Heart right ventricle (tissue), 16 donors: ENCODE measurements around the gene RNF19B. TPM values are rescaled to one million over a fixed set of nuclear protein-coding genes. Genes with fewer than 3 reads are reported as not detected.

Experiments used
- ATAC-seq, 8 donors: fragments of 200-7000 bp; cut with Tn5 transposase; one replicate each; pipeline ENCODE4 v1.9.1; 2020; ENCODE audit warnings: mild to moderate bottlenecking in 8 of 8, moderate library complexity in 8 of 8, moderate number of reproducible peaks in 1 of 8
- DNase-seq, 2 donors: peaks; one replicate each; pipeline ENCODE4 v3.0.0-alpha.2; 2020
- H3K27ac ChIP-seq, 10 donors: fragments of 200-600 bp; sonication (generic) in 2 of 10; one replicate each; pipeline versions ENCODE4 v1.5.0 to v1.8.0; 2020 to 2022; ENCODE audit warnings: mild to moderate bottlenecking in 3 of 10
- H3K27me3 ChIP-seq, 7 donors: fragments of 200-600 bp; one replicate each; pipeline ENCODE4 v1.8.0; 2021 to 2022; ENCODE audit warnings: mild to moderate bottlenecking in 2 of 7
- H3K36me3 ChIP-seq, 9 donors: fragments of 200-600 bp; sonication (generic) in 1 of 9; one replicate each; pipeline versions ENCODE4 v1.5.0 to v1.8.0; 2020 to 2022; ENCODE audit warnings: mild to moderate bottlenecking in 2 of 9
- H3K4me1 ChIP-seq, 9 donors: fragments of 200-600 bp; sonication (generic) in 1 of 9; one replicate each; pipeline versions ENCODE4 v1.5.0 to v1.8.0; 2020 to 2022; ENCODE audit warnings: mild to moderate bottlenecking in 4 of 9
- H3K4me3 ChIP-seq, 10 donors: fragments of 200-600 bp; sonication (generic) in 2 of 10; one replicate each; pipeline versions ENCODE4 v1.5.0 to v1.8.0; 2020 to 2022; ENCODE audit warnings: mild to moderate bottlenecking in 7 of 10, moderate library complexity in 2 of 10
- H3K9me3 ChIP-seq, 11 donors: fragments of 200-600 bp in 10 of 11; sonication (generic) in 2 of 11; one replicate each; pipeline versions ENCODE4 v1.5.0 to v1.8.0; 2013 to 2022; ENCODE audit warnings: mild to moderate bottlenecking in 2 of 11, control low read depth in 1 of 11, moderate library complexity in 1 of 11
- CTCF ChIP-seq, 9 donors: fragments of 200-600 bp; sonication (generic) in 2 of 9; IDR thresholded peaks; one replicate each; pipeline versions ENCODE4 v1.5.0 to v1.8.0; 2021 to 2022; ENCODE audit warnings: antibody characterized with exemption in 9 of 9, mild to moderate bottlenecking in 5 of 9, moderate library complexity in 1 of 9
- WGBS, 2 donors: extraction: QIAGEN DNeasy Blood & Tissue Kit; methylation state at CpG; one replicate each; pipeline ENCODE4 v1.1.7; 2013; ENCODE audit warnings: inconsistent platforms in 1 of 2; 5-methylcytosine and 5-hydroxymethylcytosine counted together
- intact Hi-C, 10 donors: fragments of 100-400 bp; cut with DNase I; formaldehyde crosslinking; loops; one replicate each; pipeline versions ENCODE4 v1.11.1 to v1.14.2; 2022
- polyA plus RNA-seq, 2 donors: library from polyadenylated mRNA; stranded (reverse); fragments of 200-250 nt; gene quantifications; one replicate each; pipeline ENCODE4 v1.2.3, GENCODE V29; 2013
- total RNA-seq, 10 donors: library from RNA; stranded (reverse); fragmentation: NEBNext Ultra II Directional in 3 of 10; extraction: Animal tissue kit (Norgen Biotek cat#: 25700) in 3 of 10; gene quantifications; one replicate each; pipeline versions ENCODE4 v1.2.1 to v1.2.4, GENCODE V29; 2021 to 2023
- donor health status: Arrhythmogenic right ventricular cardiomyopathy.
- donor health status: ischemic (EF 13 %, LVEDD 7.1; RV severe dilation, severe dysfunction).
- donor health status: healthy with polysubstance abuse.
- donor health status: DM: no; HTN: yes; CAD: no.
- donor health status: DM: no; HTN: no; CAD: no.
- donor health status: ischemic (EF 25% LVEDD 6.9; RV normal size, moderate dysfunction).
- donor health status: ischemic (EF 25% LVEDD 5.7; RV mildly dilated, moderate dysfunction).
- donor health status: healthy.
- donor health status: DM: yes; HTN: yes; CAD: no.
- donor health status: Ischemic cardiomyopathy.
- donor health status: ischemic (EF 35%, LVEDD 5.7; RV mildly dilated, moderate dysfunction).
- donor health status: nonischemic (EF 11% LVEDD 7.7; RV severe dilation, severe dysfunction).
- donor health status: DM: yes; HTN: yes; CAD: no.
- donor health status: PGD.
- donor health status: ischemic (EF 29% LVEDD 5.4; RV normal size, mild dysfunction).
- donor health status: nonischemic (EF 23%, LVEDD 6.1; RV moderate dilation, normal function).

Gene RNF19B
- total and polyA plus RNA-seq, 12 donors: 1.1 to 36.9 (median 13.2) TPM

GRCh38 chr1:32891630-32892029 lies 73.0 kb downstream of the RNF19B start:
- WGBS, 2 donors: 88 to 91% methylated on average over 3 of the region's 3 CpGs
- no peak overlapping the region for H3K4me3 ChIP-seq
- peaks cover 18 to 77% (median 57%) of the 10 kb centered on the region in 7 donors for H3K27me3 ChIP-seq
- peaks cover 2 to 13% (median 9%) of the 10 kb centered on the region in 9 donors for H3K4me1 ChIP-seq
- no peaks in the 10 kb centered on the region for H3K36me3 ChIP-seq
- H3K9me3 ChIP-seq: no peaks in the 10 kb centered on the region
- intact Hi-C loops: no loop called here
- no peak for ATAC-seq
- no peak overlapping the region for H3K27ac ChIP-seq
- DNase-seq: no peak
- no peak for TF ChIP-seq CTCF (IDR thresholded peaks at IDR 0.05)

DNA sequence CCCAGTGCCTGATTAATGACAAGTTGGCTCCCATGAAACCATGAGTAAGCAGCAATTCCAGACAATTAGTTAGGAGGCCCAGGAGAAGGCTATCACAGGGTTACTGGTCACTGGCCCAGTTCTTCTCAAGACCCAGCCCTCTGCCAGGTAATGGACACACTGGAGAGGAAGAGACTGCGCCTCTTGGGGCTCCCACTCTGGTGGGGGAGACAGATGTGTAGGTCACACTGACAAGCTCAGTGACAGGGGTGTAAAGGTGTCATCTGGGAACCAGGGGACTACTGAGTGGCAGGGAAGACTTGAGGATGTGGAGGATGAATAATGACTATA lies 73.4 kb downstream of the RNF19B start:
- WGBS, 2 donors: 90 to 100% methylated on average over 1 of the region's 1 CpG

DNA sequence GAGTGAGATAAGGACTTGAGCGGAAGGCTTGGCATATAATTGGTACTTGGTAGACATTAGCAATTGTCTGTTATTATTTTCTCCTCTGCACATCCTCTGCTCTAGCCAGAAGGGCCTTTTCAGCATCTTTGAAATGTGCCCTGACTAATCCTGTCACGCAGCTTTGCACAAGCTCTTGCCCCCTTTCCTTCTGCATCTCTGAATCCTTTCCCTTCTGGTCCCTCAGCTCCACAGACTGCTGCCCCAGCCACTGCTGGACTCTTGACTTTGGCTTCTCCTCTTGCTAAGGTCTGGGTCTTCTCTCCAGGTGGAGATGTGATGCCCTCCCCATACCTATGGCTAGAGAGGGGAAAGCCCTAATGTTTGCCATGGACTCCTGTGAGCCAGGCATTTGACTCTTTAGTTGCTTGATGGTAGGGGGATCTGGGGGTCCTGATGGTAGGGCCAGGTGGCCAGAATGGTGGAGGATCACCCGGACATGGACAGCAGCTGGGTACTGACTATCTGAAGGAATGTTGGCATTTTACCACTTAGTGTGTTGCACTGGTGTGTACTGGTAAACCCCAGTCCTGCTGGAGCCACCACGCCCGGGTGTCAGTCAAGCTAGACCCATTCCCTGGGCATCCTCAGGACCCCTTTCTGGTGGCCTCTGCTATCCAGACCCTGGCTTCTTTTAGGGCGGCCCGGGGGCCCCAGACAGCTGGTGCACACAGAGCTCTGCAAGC lies 73.9 kb downstream of the RNF19B start:
- Histone ChIP-seq H3K27ac (no peak overlapping the region), H3K27me3 (peaks cover 18 to 87% (median 66%) of the 10 kb centered on the region in 7 donors), H3K4me3 (no peak overlapping the region), H3K4me1 (peaks cover 2 to 22% (median 12%) of the 10 kb centered on the region in 9 donors), H3K9me3 (no peaks in the 10 kb centered on the region), H3K36me3 (no peaks in the 10 kb centered on the region)
- WGBS, 2 donors: 87 to 88% methylated on average over 7 of the region's 7 CpGs
- TF ChIP-seq CTCF (IDR thresholded peaks at IDR 0.05): no peak
- no peak for ATAC-seq
- intact Hi-C loops: no loop called here
- DNase-seq: no peak

More for the DNA sequence above, 73.4 kb downstream of the RNF19B start:
- no peak for ATAC-seq
- Histone ChIP-seq H3K27ac (no peak overlapping the region), H3K4me3 (no peak overlapping the region), H3K36me3 (no peaks in the 10 kb centered on the region), H3K9me3 (no peaks in the 10 kb centered on the region), H3K4me1 (peaks cover 2 to 17% (median 10%) of the 10 kb centered on the region in 9 donors), H3K27me3 (peaks cover 18 to 81% (median 61%) of the 10 kb centered on the region in 7 donors)
- intact Hi-C loops: no loop called here
- DNase-seq: no peak
- no peak for TF ChIP-seq CTCF (IDR thresholded peaks at IDR 0.05)

DNA sequence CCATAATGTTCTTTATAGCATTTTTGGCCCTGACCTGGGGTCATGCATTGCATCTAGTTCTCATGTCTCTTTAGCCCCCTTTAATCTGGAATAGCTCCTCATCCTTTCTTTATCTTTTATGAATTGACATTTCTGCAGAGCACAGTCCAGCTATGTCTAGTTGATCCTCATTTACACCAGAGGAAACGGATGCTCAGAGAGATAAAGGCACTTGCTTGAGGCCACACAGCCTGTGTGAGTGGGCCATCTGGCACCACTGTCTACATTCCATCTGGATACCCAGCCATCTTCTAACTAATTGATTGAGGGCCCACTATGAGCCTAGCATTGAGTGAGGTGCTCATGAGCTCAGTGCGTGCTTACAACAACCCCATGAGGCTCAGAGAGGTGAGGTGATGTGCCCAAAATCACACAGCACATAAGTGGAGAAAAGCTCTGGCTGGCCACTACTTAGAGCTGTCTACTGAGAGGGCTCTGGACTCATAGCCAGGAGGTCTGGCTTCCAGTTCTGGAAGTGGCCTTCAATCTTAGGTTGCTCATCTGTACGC lies 74.8 kb downstream of the RNF19B start:
- WGBS, 2 donors: 77% methylated on average over 3 of the region's 3 CpGs
- H3K36me3 ChIP-seq: no peaks in the 10 kb centered on the region
- no peak overlapping the region for H3K27ac ChIP-seq
- DNase-seq: no peak
- TF ChIP-seq CTCF (IDR thresholded peaks at IDR 0.05): no peak
- H3K4me1 ChIP-seq: peaks cover 2 to 22% (median 12%) of the 10 kb centered on the region in 9 donors
- no peaks in the 10 kb centered on the region for H3K9me3 ChIP-seq
- peaks cover 18 to 90% (median 74%) of the 10 kb centered on the region in 7 donors for H3K27me3 ChIP-seq
- ATAC-seq: no peak
- no peak overlapping the region for H3K4me3 ChIP-seq
- intact Hi-C loops: no loop called here
